ENCODE results near the gene THAP10.

Gene THAP10

DNA sequence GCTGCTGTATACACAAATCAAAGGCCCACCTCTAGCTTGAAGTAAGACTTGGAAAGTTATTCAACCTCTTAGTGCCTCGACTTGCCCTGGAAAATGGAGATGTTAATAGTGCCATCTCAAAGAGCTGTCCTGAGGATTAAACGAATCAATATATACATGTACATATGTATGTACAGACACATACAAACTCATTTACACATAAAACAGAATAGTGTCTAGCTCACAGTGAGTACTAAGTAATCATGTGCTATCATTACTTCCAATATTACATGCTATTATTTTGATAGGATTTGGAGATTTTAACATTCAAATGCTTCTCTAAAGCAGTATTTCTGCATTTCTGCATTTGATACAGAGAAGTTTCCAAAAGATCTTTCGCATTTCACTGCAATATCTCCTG, 58.8 kb downstream of the THAP10 start:
- no peak overlapping the region for H3K27ac ChIP-seq
- H3K36me3 ChIP-seq: peaks cover 7% of the 10 kb centered on the region
- H3K4me3 ChIP-seq (ENCODE audit: low read depth, low read length): no peak overlapping the region

DNA sequence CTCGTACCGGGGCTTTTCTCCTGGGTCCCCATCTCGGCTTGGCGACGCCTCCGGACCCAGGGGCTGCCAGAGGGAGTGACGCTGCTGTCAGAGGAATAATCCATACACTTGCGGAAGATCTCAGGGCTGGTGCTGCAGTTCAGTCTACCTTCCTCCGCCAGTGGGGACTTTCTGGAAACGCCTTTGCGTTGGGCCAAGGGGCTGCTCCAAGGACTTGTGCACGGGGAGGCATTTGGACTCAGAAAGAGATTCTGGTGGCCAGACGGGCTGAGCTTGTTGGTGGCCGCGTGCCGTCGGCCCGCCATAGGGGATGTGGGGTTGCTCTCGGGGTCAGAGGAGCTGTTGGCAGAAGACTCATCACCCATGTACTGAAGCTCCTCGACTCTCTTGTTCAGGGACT, 60.1 kb downstream of the THAP10 start:
- TF ChIP-seq, protein P1, sequence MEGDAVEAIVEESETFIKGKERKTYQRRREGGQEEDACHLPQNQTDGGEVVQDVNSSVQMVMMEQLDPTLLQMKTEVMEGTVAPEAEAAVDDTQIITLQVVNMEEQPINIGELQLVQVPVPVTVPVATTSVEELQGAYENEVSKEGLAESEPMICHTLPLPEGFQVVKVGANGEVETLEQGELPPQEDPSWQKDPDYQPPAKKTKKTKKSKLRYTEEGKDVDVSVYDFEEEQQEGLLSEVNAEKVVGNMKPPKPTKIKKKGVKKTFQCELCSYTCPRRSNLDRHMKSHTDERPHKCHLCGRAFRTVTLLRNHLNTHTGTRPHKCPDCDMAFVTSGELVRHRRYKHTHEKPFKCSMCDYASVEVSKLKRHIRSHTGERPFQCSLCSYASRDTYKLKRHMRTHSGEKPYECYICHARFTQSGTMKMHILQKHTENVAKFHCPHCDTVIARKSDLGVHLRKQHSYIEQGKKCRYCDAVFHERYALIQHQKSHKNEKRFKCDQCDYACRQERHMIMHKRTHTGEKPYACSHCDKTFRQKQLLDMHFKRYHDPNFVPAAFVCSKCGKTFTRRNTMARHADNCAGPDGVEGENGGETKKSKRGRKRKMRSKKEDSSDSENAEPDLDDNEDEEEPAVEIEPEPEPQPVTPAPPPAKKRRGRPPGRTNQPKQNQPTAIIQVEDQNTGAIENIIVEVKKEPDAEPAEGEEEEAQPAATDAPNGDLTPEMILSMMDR (IDR thresholded peaks at IDR 0.05; ENCODE audit: low read depth, low read length): no peak
- H3K36me3 ChIP-seq: peaks cover 7% of the 10 kb centered on the region
- no peak overlapping the region for H3K27ac ChIP-seq
- no peaks in the 10 kb centered on the region for H3K9me3 ChIP-seq (ENCODE audit: severe bottlenecking)
- DNase-seq: no peak
- H3K4me3 ChIP-seq (ENCODE audit: low read depth, low read length): no peak overlapping the region
- H3K27me3 ChIP-seq (ENCODE audit: insufficient read depth, low read depth, severe bottlenecking): no peaks in the 10 kb centered on the region

More for the DNA sequence above, 58.8 kb downstream of the THAP10 start:
- Histone ChIP-seq H3K27me3 (ENCODE audit: insufficient read depth, low read depth, severe bottlenecking) (no peaks in the 10 kb centered on the region), H3K9me3 (ENCODE audit: severe bottlenecking) (no peaks in the 10 kb centered on the region)
- TF ChIP-seq, protein P1 (IDR thresholded peaks at IDR 0.05; ENCODE audit: low read depth, low read length): no peak
- no peak for DNase-seq

Measured in WERI-Rb-1 (cell line).